Measurements from ENCODE around the gene PAK5.

PAK5 gene

DNA sequence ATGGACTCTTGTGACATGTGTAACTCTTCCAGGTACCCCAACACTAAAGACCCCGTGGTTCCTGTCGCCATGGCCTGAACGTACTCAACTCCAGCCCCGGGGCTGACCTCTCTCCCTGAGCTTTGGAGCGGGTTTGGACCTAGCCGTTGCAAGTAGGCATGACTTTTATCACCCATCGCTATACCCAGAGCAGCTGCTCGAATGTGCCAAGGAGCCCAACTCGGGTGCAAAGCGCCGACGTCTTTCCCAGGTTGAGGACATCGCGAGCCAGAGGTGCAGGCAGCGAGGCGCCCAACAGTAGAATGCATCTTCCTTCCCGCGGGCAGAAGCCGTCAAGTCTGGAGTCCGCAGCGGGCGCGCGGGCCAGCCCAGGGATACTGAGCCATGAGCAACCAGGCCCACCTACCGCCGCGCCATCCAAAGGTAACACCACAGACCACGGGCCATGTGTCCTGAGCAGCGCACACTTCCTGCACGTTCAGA is 330.1 kb downstream of the PAK5 start:
- H3K4me3 ChIP-seq (ENCODE audit: low read length): no peak overlapping the region
- TF ChIP-seq, protein P1, sequence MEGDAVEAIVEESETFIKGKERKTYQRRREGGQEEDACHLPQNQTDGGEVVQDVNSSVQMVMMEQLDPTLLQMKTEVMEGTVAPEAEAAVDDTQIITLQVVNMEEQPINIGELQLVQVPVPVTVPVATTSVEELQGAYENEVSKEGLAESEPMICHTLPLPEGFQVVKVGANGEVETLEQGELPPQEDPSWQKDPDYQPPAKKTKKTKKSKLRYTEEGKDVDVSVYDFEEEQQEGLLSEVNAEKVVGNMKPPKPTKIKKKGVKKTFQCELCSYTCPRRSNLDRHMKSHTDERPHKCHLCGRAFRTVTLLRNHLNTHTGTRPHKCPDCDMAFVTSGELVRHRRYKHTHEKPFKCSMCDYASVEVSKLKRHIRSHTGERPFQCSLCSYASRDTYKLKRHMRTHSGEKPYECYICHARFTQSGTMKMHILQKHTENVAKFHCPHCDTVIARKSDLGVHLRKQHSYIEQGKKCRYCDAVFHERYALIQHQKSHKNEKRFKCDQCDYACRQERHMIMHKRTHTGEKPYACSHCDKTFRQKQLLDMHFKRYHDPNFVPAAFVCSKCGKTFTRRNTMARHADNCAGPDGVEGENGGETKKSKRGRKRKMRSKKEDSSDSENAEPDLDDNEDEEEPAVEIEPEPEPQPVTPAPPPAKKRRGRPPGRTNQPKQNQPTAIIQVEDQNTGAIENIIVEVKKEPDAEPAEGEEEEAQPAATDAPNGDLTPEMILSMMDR (conservative IDR thresholded peaks at IDR 0.05; ENCODE audit: low read depth, low read length): no peak
- DNase-seq (ENCODE audit: low read depth): no peak

DNA sequence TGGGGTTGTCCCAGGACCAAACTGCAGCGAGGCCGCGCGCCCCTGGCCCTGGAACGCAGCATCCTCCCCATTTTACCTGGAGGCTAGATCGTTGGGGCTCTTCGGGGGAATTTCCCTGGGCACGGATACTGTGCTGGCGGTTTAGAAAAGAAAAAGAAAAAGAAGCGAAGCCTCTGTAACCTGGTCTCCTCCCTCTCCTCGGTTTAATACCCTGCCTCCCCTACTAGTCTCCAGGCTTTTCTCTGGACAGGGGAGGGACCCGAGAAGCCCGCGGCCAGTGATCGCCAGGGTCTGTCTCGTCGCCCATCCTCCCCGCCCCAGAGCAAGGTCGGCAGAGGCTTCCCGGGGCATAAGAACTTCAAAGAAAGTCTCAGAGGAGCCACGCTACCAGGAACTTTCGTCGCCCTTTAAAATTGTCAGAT is 330.6 kb downstream of the PAK5 start:
- no peak overlapping the region for H3K4me3 ChIP-seq (ENCODE audit: low read length)
- no peak for DNase-seq (ENCODE audit: low read depth)
- TF ChIP-seq, protein P1 (conservative IDR thresholded peaks at IDR 0.05; ENCODE audit: low read depth, low read length): no peak

DNA sequence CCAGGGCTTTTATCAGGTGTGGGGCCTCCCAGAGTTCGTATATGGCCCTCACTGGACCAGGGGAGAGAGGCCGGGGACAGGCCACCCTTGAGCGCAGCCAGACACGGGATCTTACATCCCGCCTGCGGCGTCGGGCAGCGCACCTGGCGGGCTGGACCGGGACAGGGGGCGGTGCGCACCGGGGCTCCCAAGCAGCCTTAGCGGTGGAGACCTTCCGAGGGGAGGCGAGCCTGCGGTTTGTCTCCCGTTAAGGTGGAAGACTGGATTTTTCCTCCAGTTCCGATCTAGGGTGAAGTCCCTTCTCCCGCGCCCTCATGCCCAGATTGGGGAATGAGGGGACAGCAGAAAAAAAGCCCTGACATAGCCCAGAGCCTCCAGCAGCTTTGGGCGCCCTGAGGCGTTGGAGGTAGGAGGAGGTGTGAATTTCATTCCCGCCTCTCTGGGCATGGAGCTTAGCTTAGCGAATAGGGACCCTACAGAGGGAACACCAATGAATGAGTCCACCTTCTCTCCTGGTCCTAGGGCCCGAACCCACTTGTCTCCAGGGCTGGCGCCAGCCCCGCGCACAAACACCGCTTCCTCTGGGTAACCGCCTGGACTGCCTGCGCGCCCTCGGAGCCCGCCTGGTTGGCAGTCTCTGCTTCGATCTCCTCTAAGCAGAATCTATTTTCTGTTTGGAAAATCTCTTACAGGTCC is 331.2 kb downstream of the PAK5 start:
- H3K4me3 ChIP-seq (ENCODE audit: low read length): no peak overlapping the region
- TF ChIP-seq, protein P1 (conservative IDR thresholded peaks at IDR 0.05; ENCODE audit: low read depth, low read length): no peak
- no peak for DNase-seq (ENCODE audit: low read depth)

DNA sequence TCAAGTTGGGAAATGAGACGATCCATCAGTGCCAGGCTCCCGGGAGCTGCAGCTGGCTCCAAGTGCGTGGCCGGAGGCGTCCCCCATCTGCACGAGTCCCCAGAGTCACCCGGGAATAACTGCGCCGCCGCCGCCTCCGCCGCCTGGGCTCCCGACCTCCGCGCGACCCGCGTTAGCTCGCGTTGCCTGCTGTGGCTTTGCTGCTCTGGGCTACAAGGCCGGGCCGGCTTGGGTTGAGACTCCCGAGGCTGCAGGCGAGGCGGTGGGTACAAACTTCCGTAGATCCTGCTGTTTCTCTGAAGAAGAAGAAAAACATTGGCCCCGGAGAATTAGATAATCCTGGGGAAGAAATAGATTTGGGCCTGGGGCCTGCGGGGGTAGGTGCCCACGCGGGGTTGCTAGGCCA is 331.9 kb downstream of the PAK5 start:
- peak overlapping the region; percentile 41 for H3K4me3 ChIP-seq (ENCODE audit: low read length)
- TF ChIP-seq, protein P1 (conservative IDR thresholded peaks at IDR 0.05; ENCODE audit: low read depth, low read length): no peak
- DNase-seq (ENCODE audit: low read depth): no peak

DNA sequence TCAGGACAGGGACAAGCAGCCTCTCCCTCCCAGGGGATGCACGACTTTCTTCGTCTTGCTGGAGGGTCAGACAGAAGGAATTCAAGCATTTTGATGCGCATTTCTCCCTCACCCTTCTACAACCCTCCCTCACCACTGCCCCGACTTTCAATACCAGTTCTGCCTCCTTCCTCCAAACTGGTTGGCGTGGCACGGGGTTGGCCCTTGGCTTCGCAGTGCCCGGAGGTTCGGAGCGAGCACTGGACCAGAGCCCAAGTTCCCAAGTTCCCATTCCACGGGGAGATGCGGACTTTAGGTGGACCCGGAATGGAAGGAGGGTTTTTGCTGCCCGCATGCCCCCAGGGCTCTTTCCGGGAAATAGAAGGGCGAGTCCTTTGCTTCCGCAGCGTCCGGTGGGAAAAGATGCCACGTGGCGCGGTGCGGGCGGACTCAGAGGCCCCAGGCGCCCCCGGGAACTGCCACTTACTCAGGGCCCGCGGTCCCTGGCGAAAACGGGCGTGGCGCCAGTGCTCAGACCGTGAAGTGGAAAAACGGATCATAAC is 332.5 kb downstream of the PAK5 start:
- DNase-seq (ENCODE audit: low read depth): no peak
- TF ChIP-seq, protein P1 (conservative IDR thresholded peaks at IDR 0.05; ENCODE audit: low read depth, low read length): no peak
- peak overlapping the region; percentile 41 for H3K4me3 ChIP-seq (ENCODE audit: low read length)

DNA sequence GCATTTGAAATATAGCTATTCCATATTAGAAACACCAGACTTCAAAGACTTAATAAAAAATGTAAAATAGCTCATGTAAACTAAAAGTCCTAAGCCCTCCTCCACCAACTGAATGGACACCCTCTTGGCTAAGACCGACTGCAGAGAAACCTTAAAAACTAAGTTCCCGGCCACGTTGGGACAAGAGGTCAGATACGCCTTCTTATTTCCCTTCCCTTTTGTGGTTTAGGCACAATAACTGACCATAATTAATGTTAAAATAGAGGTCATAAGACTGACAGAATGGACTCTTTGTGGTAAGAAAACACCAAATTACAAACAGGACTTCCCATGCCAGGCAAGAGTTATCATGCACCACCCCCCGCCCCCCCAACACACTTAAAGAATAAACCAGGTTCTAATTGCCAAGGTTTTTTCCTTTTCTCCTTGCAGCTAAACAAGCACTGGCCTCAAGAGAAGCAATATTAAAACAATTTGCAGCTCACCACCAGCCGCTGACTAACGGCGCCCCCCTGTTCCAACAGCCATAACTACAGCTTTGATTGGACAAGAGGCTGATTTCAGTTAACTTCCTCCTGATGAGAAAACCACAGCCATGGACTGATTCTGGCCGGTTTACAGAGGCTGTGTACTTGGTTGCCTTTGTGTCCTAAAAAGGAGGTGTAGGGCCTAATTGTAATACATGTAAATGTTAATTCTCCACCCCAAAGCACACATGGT is 335.2 kb downstream of the PAK5 start:
- no peak for DNase-seq (ENCODE audit: low read depth)
- TF ChIP-seq, protein P1 (conservative IDR thresholded peaks at IDR 0.05; ENCODE audit: low read depth, low read length): peak; percentile 28
- no peak overlapping the region for H3K4me3 ChIP-seq (ENCODE audit: low read length)
